AG09309 (cell line): Measurements from ENCODE around the gene HAO1.

ENCODE experiments used
- DNase-seq: peaks from one replicate; pipeline ENCODE4 v3.0.0-alpha.2; 2010; ENCODE audit warnings: low read depth
- H3K4me3 ChIP-seq: 2 replicates; pipeline ENCODE4 v1.5.1; 2011; ENCODE audit warnings: mild to moderate bottlenecking, low read depth, low read length, moderate library complexity; ENCODE audit not compliant: control insufficient read depth
- CTCF ChIP-seq: IDR thresholded peaks from 2 replicates; pipeline ENCODE4 v1.5.1; 2011; ENCODE audit warnings: mild to moderate bottlenecking, low read depth, low read length, inconsistent platforms; ENCODE audit not compliant: insufficient read depth, control insufficient read depth; ENCODE audit errors: missing control alignments

The HAO1 gene

GRCh38 chr20:7940341-7940740 lies at the start of gene HAO1:
TSS of gene HAO1 (minus strand) at chr20:7940458. CDS start at chr20:7940422, 36 bp downstream.
- no peak for DNase-seq
- no peak for TF ChIP-seq CTCF
- H3K4me3 ChIP-seq = no peak within 1 kb of the TSS

GRCh38 chr20:7989379-7989778 lies 49.1 kb upstream of the HAO1 start:
- no peak overlapping the region for H3K4me3 ChIP-seq
- no peak for DNase-seq
- no peak for TF ChIP-seq CTCF

GRCh38 chr20:7985916-7986315 lies 45.7 kb upstream of the HAO1 start:
- DNase-seq = no peak
- no peak overlapping the region for H3K4me3 ChIP-seq
- no peak for TF ChIP-seq CTCF

- no peak overlapping the region for H3K4me3 ChIP-seq
- no peak for DNase-seq
- no peak for TF ChIP-seq CTCF
These were observed 43.9 kb upstream of the HAO1 start for GRCh38 chr20:7984192-7984591.

- no peak for DNase-seq
- TF ChIP-seq CTCF = no peak
- H3K4me3 ChIP-seq = no peak overlapping the region
These were observed 41.1 kb upstream of the HAO1 start for GRCh38 chr20:7981374-7981773.

GRCh38 chr20:7980332-7981046 lies 40.2 kb upstream of the HAO1 start:
- TF ChIP-seq CTCF = peak; percentile 55
- no peak overlapping the region for H3K4me3 ChIP-seq
- DNase-seq = peak; percentile 7
